HUES64 (cell line): Measurements from ENCODE around the gene ZNF525. TPM values are rescaled to one million over a fixed set of nuclear protein-coding genes. Genes with fewer than 3 reads are reported as not detected.
"Not testable (repeated sequence)": the region's sequence is repeated elsewhere in the genome, so short reads cannot be mapped to it uniquely, and the experiment has no call there.

Experiments
- H3K27ac ChIP-seq: 2 replicates; pipeline ENCODE4 v1.7.0; 2013; ENCODE audit warnings: low read depth, low read length, inconsistent platforms
- H3K27me3 ChIP-seq: 2 replicates; pipeline ENCODE4 v1.6.1; 2013; ENCODE audit warnings: mild to moderate bottlenecking, low read length; ENCODE audit not compliant: insufficient read depth
- H3K36me3 ChIP-seq: 2 replicates; pipeline ENCODE4 v1.6.1; 2013; ENCODE audit warnings: mild to moderate bottlenecking, low read length; ENCODE audit not compliant: insufficient read depth
- H3K4me1 ChIP-seq: 2 replicates; pipeline ENCODE4 v1.6.1; 2013; ENCODE audit warnings: mild to moderate bottlenecking, low read length, moderate library complexity; ENCODE audit not compliant: insufficient read depth
- H3K4me3 ChIP-seq: 2 replicates; pipeline ENCODE4 v1.5.1; 2013; ENCODE audit warnings: mild to moderate bottlenecking, low read length, moderate library complexity
- H3K9ac ChIP-seq: 2 replicates; pipeline ENCODE4 v1.6.1; 2013; ENCODE audit warnings: mild to moderate bottlenecking, low read depth, low read length
- H3K9me3 ChIP-seq: 2 replicates; pipeline ENCODE4 v1.6.1; 2013; ENCODE audit warnings: low read depth, low read length; ENCODE audit not compliant: insufficient read depth
- WGBS: fragments of 150-250, 120-280 bp; methylation state at CpG from one replicate; pipeline ENCODE4 v1.1.7; 2013; ENCODE audit warnings: missing lambda C conversion rate; 5-methylcytosine and 5-hydroxymethylcytosine counted together
- polyA plus RNA-seq, 2 experiments: library from polyadenylated mRNA; stranded (reverse); fragments of 50-300 nt; gene quantifications; one replicate each; pipeline ENCODE4 v1.2.3, GENCODE V29; 2013

The ZNF525 gene
- 15.8 TPM for polyA plus RNA-seq (2013, experiment 1 of 2)
- polyA plus RNA-seq (2013, experiment 2 of 2): 17.1 TPM

DNA sequence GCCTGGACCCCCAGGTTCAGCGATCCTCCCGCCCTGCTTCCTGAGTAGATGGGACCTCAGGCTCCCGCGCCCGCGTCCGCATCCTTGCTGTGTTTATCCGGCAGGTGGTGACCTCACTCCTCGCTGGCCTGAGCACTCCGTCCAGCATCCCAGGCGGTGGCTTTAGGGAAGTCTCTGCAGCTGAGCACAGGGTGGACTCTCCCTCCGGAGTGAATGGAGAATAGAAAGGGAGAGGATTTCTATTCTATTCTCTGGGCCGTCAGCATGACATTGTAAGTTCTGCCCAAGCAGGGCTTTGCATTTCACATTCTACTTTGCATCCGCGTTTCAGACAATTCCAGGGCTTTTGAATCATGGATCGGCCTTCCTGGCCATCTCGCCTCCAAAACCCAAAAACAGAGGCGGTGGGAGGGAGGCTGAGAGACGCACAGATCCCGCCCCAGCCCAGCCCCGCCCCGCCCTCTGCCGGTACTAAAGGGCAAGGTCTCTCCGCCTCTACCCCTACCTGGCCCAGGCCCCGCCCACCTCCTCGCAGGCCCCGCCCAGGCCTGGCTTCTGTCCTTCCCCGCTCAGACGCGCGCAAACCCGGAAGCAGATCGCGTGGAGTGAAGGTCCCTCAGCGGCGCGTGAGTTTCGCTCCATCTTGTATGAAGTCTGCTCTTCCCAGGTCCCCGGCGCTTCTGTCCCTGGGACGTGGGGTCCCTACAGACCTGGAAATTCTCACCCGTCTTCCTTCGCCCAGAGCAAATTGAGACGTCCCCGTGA, at the start of gene ZNF525:
TSS of gene ZNF525 (plus strand) at position 572 of the 765 bp plus-strand sequence. CDS start 6,577 bp downstream, outside the sequence.
- Histone ChIP-seq H3K9ac (peak within 1 kb of the TSS; percentile 86), H3K27ac (peak within 1 kb of the TSS; percentile 45; the same call in 1 of the 2 replicates), H3K36me3 (no peaks in the 10 kb centered on the region), H3K4me3 (peak within 1 kb of the TSS; percentile 99), H3K27me3 (peaks cover 4% of the 10 kb centered on the region; the same call in 1 of the 2 replicates), H3K9me3 (no peaks in the 10 kb centered on the region), H3K4me1 (peaks cover 7% of the 10 kb centered on the region; the same call in 1 of the 2 replicates)
- WGBS: 1% methylated on average over 44 of the region's 45 CpGs

- no peak overlapping the region for H3K4me3 ChIP-seq
- no peaks in the 10 kb centered on the region for H3K27me3 ChIP-seq
- H3K27ac ChIP-seq: no peak overlapping the region
- H3K9me3 ChIP-seq: peaks cover 15% of the 10 kb centered on the region; the same call in 1 of the 2 replicates
- H3K36me3 ChIP-seq: no peaks in the 10 kb centered on the region
- H3K4me1 ChIP-seq: no peaks in the 10 kb centered on the region
- WGBS: 91% methylated on average over 24 of the region's 24 CpGs
- H3K9ac ChIP-seq: no peak overlapping the region
These were observed 36.5 kb upstream of the ZNF525 start for GRCh38 chr19:53328967-53329366.

DNA sequence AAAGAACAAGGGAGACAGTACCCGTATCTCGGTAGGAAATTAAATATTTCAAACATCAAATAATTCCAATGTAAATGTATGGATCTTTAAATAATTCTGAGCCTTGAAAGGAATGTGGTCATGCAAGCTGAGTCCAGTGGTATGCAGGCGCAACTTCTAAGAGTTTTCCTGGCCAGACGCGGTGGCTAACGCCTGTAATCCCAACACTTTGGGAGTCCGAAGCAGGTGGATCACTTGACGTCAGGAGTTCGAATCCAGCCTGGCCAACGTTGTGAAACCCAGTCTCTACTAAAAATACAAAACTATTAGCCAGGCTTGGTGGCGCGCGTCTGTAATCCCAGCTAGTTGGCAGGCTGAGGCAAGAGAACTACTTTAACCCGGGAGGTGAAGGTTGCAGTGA, 33.0 kb upstream of the ZNF525 start:
- H3K36me3 ChIP-seq: no peaks in the 10 kb centered on the region
- H3K27me3 ChIP-seq: no peaks in the 10 kb centered on the region
- H3K4me3 ChIP-seq: no peak overlapping the region; the same call in 1 of the 2 replicates
- H3K4me1 ChIP-seq: no peaks in the 10 kb centered on the region
- 92% methylated on average over 12 of the region's 14 CpGs for WGBS
- no peak overlapping the region for H3K9ac ChIP-seq
- H3K27ac ChIP-seq: no peak overlapping the region
- 0 out of 2 replicates have a peak, but pooled peaks cover 5% of the 10 kb centered on the region for H3K9me3 ChIP-seq

GRCh38 chr19:53333066-53333462, 32.4 kb upstream of the ZNF525 start:
- Histone ChIP-seq H3K4me1 (no peaks in the 10 kb centered on the region), H3K9ac (peak overlapping the region; percentile 62), H3K36me3 (no peaks in the 10 kb centered on the region), H3K27me3 (no peaks in the 10 kb centered on the region), H3K9me3 (0 out of 2 replicates have a peak, but pooled peaks cover 5% of the 10 kb centered on the region), H3K27ac (peak overlapping the region; percentile 55; the same call in 1 of the 2 replicates), H3K4me3 (peak overlapping the region; percentile 98)
- WGBS: 11% methylated on average over 14 of the region's 14 CpGs

- no peaks in the 10 kb centered on the region for H3K4me1 ChIP-seq
- peak within 1 kb of the TSS; percentile 98 for H3K4me3 ChIP-seq
- no peaks in the 10 kb centered on the region for H3K36me3 ChIP-seq
- H3K27ac ChIP-seq: peak within 1 kb of the TSS; percentile 71
- under 1% methylated on average over 61 of the region's 61 CpGs for WGBS
- H3K9me3 ChIP-seq: 0 out of 2 replicates have a peak, but pooled peaks cover 5% of the 10 kb centered on the region
- peak within 1 kb of the TSS; percentile 81 for H3K9ac ChIP-seq
- no peaks in the 10 kb centered on the region for H3K27me3 ChIP-seq
These were observed 31.7 kb upstream of the ZNF525 start, which contains the start of gene ZNF845 for GRCh38 chr19:53333463-53334449. TSS of gene ZNF845 (plus strand) at chr19:53333749. CDS start at chr19:53341308, 7,559 bp downstream.

DNA sequence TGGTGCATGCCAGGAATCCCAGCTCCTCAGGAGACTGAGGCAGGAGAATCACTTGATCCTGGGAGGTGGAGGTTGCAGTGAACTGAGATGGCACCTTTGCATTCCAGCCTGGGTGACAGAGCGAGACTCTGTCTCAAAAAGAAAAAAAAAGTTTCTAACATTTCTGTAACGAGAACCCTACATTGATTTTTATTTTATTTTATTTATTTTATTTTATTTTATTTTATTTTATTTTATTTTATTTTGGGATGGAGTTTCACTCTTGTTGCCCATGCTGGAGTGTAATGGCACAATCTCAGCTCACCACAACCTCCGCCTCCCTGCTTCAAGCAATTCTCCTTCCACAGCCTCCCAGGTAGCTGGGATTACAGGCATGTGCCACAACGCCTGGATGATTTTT, 21.1 kb upstream of the ZNF525 start:
- H3K4me1 ChIP-seq, H3K4me3 ChIP-seq, H3K27me3 ChIP-seq, H3K9ac ChIP-seq, H3K27ac ChIP-seq: not testable (repeated sequence)
- Histone ChIP-seq H3K9me3 (peaks cover 13% of the 10 kb centered on the region; the same call in 1 of the 2 replicates), H3K36me3 (peaks cover 84% of the 10 kb centered on the region)
- WGBS: 100% methylated on average over 2 of the region's 4 CpGs

GRCh38 chr19:53355739-53356138, 9.8 kb upstream of the ZNF525 start:
- Histone ChIP-seq H3K4me1 (no peaks in the 10 kb centered on the region), H3K27me3 (no peaks in the 10 kb centered on the region), H3K9ac (no peak overlapping the region), H3K27ac (no peak overlapping the region), H3K36me3 (peaks cover 42% of the 10 kb centered on the region), H3K9me3 (peaks cover 59% of the 10 kb centered on the region), H3K4me3 (no peak overlapping the region)
- WGBS: 100% methylated on average over 1 of the region's 1 CpG

- H3K9me3 ChIP-seq: peaks cover 36% of the 10 kb centered on the region
- 91% methylated on average over 35 of the region's 35 CpGs for WGBS
These were observed 7.5 kb upstream of the ZNF525 start for GRCh38 chr19:53357821-53358581.

GRCh38 chr19:53360056-53360455, 5.4 kb upstream of the ZNF525 start:
- 93% methylated on average over 8 of the region's 10 CpGs for WGBS
- H3K9me3 ChIP-seq: peaks cover 16% of the 10 kb centered on the region; the same call in 1 of the 2 replicates
- H3K9ac ChIP-seq, H3K36me3 ChIP-seq, H3K27me3 ChIP-seq, H3K4me1 ChIP-seq, H3K4me3 ChIP-seq, H3K27ac ChIP-seq: not testable (repeated sequence)

More at GRCh38 chr19:53357821-53358581, 7.5 kb upstream of the ZNF525 start:
- Histone ChIP-seq H3K36me3 (peaks cover 19% of the 10 kb centered on the region), H3K27ac (no peak overlapping the region), H3K27me3 (no peaks in the 10 kb centered on the region), H3K4me3 (no peak overlapping the region), H3K4me1 (no peaks in the 10 kb centered on the region), H3K9ac (no peak overlapping the region)

GRCh38 chr19:53365899-53366493, 491 bp downstream of the ZNF525 start:
- Histone ChIP-seq H3K4me1 (peaks cover 7% of the 10 kb centered on the region; the same call in 1 of the 2 replicates), H3K9me3 (no peaks in the 10 kb centered on the region), H3K9ac (peak overlapping the region; percentile 86), H3K27ac (0 out of 2 replicates have a peak overlapping the region, but pooled peaks have one; percentile 45), H3K4me3 (peak overlapping the region; percentile 99), H3K27me3 (peaks cover 4% of the 10 kb centered on the region; the same call in 1 of the 2 replicates), H3K36me3 (no peaks in the 10 kb centered on the region)
- WGBS: under 1% methylated on average over 32 of the region's 32 CpGs
